ENCODE data around the gene DMXL2.

GRCh38 chr15:51516291-51516690, 106.3 kb downstream of the DMXL2 start:
- TF ChIP-seq EZH2 (IDR thresholded peaks at IDR 0.05; ENCODE audit: insufficient read depth, poor library complexity, severe bottlenecking) (no peak), EZH2phosphoT487 (IDR thresholded peaks at IDR 0.05; ENCODE audit: insufficient read depth, low read depth) (no peak)
